Brain microvascular endothelial cell (primary cell): ENCODE results near the gene HEPH.
"Not testable (repeated sequence)": the region's sequence is repeated elsewhere in the genome, so short reads cannot be mapped to it uniquely, and the experiment has no call there.

Experiments used
- DNase-seq: peaks from one replicate; pipeline ENCODE4 v3.0.0-alpha.2; 2020
- H3K27ac ChIP-seq: fragments of 250-450 bp; sonication (Bioruptor Pico); 2 replicates; pipeline ENCODE4 v1.5.1; 2020; ENCODE audit warnings: mild to moderate bottlenecking, moderate library complexity
- H3K27me3 ChIP-seq: fragments of 250-450 bp; sonication (Bioruptor Pico); replicated peaks from 2 replicates; pipeline ENCODE4 v1.5.1; 2020; ENCODE audit warnings: mild to moderate bottlenecking
- H3K36me3 ChIP-seq: fragments of 250-450 bp; sonication (Bioruptor Pico); replicated peaks from 2 replicates; pipeline ENCODE4 v1.5.1; 2020; ENCODE audit warnings: mild to moderate bottlenecking
- H3K4me3 ChIP-seq: 2 replicates; pipeline ENCODE4 v1.5.1; 2011; ENCODE audit warnings: low read depth, mild to moderate bottlenecking, control low read depth, low read length, moderate library complexity
- CTCF ChIP-seq: IDR thresholded peaks from 2 replicates; pipeline ENCODE4 v1.5.1; 2011; ENCODE audit warnings: low read depth, mild to moderate bottlenecking, moderate library complexity, low read length, control low read depth, inconsistent platforms; ENCODE audit errors: missing control alignments
- in situ Hi-C: cut with HindIII; loops from 2 replicates; pipeline ENCODE4 v1.10.0; 2017; ENCODE audit warnings: low sequenced_read_pairs, low pct_ligation_motif_present

The HEPH gene

GRCh38 chrX:66232296-66232695, 68.2 kb downstream of the HEPH start:
- in situ Hi-C loops, result no loop called here
- H3K4me3 ChIP-seq, result no peak overlapping the region
- TF ChIP-seq CTCF, result no peak
- H3K27me3 ChIP-seq, result no peaks in the 10 kb centered on the region
- no peak overlapping the region for H3K27ac ChIP-seq
- no peak for DNase-seq
- H3K36me3 ChIP-seq, result no peaks in the 10 kb centered on the region

- H3K36me3 ChIP-seq, result no peaks in the 10 kb centered on the region
- H3K27ac ChIP-seq, result no peak overlapping the region
- in situ Hi-C loops, result no loop called here
- H3K4me3 ChIP-seq, result no peak overlapping the region
- H3K27me3 ChIP-seq, result no peaks in the 10 kb centered on the region
- TF ChIP-seq CTCF, result no peak
- no peak for DNase-seq
Observed at GRCh38 chrX:66233209-66233608, 69.2 kb downstream of the HEPH start.

- DNase-seq, H3K27ac ChIP-seq, H3K27me3 ChIP-seq, H3K36me3 ChIP-seq, H3K4me3 ChIP-seq, in situ Hi-C loops: not testable (repeated sequence)
Observed at GRCh38 chrX:66233904-66234303, 69.9 kb downstream of the HEPH start.

- Histone ChIP-seq H3K27me3 (no peaks in the 10 kb centered on the region), H3K4me3 (no peak overlapping the region), H3K27ac (no peak overlapping the region), H3K36me3 (no peaks in the 10 kb centered on the region)
- in situ Hi-C loops, result no loop called here
- DNase-seq, result no peak
- no peak for TF ChIP-seq CTCF
Observed at GRCh38 chrX:66255359-66255967, 91.4 kb downstream of the HEPH start.

- Histone ChIP-seq H3K27ac (no peak overlapping the region), H3K36me3 (no peaks in the 10 kb centered on the region), H3K4me3 (no peak overlapping the region), H3K27me3 (no peaks in the 10 kb centered on the region)
- no peak for DNase-seq
- no peak for TF ChIP-seq CTCF
- in situ Hi-C loops, result no loop called here
Observed at GRCh38 chrX:66262807-66263206, 98.8 kb downstream of the HEPH start.
